HG03378 (cell line): ENCODE measurements around the gene SEMA4D.

ENCODE experiments used
- ATAC-seq: cut with Tn5 transposase; IDR thresholded peaks from one replicate; pipeline ENCODE4 v1.9.1; 2021; ENCODE audit warnings: mild to moderate bottlenecking, moderate library complexity; ENCODE audit not compliant: unreplicated experiment

SEMA4D gene

GRCh38 chr9:89432986-89433530 is 64.9 kb downstream of the SEMA4D start:
- ATAC-seq, result no peak

GRCh38 chr9:89431930-89432725 is 65.8 kb downstream of the SEMA4D start:
- ATAC-seq, result no peak

- no peak for ATAC-seq
Observed at GRCh38 chr9:89430995-89431394, 66.9 kb downstream of the SEMA4D start.

DNA sequence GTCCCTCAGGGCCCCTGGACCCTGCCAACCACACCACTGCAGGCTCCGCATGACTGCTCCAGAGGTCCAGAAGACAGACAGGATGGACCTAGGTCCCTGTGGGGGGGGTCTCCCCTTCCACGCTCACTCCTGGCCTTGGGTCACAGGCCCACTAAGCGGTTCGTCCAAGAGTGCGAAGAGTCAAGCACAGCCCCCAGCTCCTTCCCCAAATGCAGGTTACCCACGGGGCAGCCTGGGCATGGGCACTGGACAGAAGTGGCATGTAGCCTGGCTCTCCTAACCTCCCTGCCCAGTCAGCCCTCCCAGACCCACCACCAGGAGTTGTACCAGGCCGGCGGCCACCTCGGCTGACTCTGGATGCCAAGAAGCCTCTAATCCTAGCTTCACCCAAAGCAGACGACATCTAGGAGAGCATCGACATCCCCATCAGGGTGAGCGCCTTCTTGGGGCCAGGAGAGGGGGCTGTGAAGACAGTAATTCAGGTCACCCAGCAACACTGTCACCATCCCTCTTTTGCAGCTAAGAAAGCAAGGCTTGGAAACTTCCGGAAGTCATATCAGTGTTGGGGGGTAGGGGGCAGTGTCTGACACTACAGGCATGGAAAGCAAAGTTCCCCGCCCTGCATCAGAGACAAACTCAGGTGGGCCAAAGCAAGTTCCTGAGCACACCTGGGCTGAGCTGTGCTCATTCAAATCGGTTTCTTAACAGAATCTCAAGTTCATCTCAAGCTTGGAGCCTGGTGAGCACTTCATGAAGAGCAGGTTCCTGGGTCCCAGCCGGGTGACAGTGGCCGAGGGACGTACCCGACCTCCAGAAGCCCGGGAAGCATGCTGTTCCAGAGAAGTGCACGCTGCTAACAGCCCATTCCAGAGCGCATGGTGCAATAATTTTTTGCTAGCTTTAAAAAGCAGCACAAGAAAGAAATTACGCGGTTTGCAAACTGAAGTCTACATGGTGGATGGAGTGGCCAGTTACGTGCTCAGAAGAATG is 68.7 kb downstream of the SEMA4D start:
- ATAC-seq, result no peak

DNA sequence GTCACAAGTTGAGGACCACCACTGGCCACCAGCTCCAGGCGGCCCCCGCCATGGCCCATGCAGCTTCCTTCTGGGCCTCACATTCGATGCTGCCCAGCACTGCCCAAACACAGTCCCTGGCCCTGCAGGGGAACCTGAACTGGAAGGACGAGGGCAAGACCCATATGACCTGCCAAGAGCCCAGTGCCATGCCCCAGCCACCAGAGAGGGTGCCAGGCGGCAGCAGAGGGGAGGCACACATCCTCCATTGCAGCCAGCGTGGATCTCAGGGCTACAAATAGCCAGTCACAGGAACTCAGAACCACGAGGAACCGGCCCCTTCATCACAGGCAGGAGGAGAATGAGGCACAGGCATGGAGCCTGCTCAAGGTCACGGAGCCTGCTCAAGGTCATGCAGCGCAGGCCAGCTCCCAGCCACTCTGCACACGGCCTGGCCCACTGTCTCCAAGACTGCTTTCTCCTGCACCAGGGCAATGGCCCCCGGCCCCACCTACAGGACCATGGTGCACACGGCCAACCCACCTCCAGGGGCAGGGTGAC is 69.6 kb downstream of the SEMA4D start:
- ATAC-seq, result no peak

DNA sequence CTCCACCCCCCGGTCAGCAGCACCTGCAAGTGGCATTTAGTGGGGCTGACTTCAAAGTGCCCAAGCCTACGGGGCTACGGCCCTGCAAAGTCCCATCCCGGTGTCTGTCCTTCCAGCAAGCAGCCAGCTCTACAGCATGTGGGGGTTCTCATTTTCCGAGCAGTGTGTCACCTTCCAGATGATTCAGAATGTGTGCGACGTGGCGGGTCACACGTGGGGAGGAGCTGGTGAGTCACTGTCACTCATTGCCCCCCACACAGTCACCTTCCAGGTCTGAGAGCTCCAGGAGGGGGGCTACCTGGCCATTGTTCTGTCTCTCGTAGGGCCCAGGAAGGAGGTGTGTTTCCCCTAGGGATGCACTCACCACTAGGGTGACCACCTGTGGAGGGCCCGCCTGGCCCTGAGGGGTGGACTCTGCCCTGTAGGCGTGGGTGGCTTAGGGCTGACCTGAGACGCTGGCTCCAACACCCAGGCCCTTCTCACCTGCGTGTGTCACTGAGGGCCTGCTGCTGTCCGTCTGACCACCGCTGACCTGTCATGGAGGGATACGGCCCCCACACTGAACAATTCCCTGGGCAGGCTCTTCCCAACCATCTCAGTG is 70.2 kb downstream of the SEMA4D start:
- no peak for ATAC-seq

GRCh38 chr9:89426384-89426961 is 71.4 kb downstream of the SEMA4D start:
- peak; percentile 86 for ATAC-seq

- ATAC-seq, result peak; percentile 1
Observed at GRCh38 chr9:89425921-89426383, 72.0 kb downstream of the SEMA4D start.

DNA sequence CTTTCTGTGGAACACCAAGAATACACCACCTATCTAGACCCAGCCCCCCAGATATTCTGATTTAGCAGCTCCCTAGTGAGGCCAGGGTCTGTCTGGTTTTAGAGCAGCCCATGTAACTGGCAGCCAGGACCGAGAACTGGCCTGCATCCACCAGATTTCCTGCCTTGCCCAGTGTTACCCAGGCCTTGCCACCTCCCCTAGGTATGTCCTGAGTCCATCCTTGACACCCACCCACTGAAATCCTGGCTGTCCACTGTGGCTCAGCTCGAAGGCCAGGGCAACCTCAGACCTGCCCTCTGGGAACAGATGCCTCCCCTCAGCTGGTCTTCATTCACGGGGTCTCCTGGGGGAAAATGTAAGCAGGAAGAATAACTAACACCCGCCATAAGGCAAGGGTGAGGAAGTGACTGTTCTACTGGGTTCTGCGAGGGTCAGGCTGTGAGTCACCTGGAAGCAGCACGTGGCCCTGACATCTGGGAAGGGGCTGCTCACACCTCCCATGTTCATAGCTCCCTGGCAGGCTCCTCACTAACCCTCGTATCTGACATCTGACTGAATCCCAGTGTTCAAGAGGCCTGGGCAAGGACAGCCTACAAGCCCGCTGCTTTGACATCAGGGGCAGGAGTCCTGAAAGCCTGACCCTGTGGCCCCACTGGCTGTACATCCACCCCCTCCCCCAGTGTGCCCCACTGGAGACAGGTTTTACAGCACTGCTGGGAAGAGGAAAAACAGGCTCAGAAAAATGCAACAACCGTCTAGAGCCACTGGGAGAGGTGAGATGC is 72.7 kb downstream of the SEMA4D start:
- no peak for ATAC-seq

GRCh38 chr9:89422151-89422975 is 75.5 kb downstream of the SEMA4D start:
- ATAC-seq, result no peak

- no peak for ATAC-seq
Observed at GRCh38 chr9:89421595-89421994, 76.3 kb downstream of the SEMA4D start.

DNA sequence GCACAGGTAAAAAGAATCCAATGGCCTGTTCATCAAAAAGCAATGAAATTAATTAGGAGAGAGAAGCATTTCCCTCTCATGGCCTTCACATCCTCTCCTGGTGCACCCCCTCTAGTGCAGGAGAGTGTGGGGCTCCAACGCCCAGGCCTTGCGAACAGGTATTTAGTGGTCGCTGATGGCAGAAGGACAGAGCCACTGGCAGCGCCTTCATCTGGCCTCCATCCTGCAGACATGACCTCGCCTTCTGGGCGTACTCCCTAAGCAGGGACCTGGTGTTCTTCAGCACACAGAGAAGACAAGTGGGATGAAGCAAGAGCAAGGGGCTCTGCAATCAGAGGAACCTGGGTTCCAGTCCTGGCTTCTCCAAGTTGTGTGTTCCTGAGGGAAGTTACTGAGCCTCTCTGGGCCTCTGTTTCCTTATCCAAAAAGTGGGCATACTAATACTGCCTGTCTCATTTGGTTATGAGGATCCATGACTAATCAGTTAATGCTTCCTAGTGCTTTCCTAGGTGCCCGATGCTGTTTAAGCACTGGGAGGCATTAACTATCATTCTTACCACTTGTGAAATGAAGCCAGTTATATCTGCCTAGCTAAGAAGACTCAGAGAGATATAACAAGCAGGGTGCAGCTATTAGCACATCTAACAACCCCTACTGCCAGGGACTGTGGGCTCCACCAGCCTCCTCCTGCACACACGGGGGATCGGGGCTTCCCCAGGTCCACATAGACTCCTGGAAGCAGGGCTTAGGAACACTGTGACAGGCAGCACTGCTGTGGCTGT is 77.3 kb downstream of the SEMA4D start:
- no peak for ATAC-seq

DNA sequence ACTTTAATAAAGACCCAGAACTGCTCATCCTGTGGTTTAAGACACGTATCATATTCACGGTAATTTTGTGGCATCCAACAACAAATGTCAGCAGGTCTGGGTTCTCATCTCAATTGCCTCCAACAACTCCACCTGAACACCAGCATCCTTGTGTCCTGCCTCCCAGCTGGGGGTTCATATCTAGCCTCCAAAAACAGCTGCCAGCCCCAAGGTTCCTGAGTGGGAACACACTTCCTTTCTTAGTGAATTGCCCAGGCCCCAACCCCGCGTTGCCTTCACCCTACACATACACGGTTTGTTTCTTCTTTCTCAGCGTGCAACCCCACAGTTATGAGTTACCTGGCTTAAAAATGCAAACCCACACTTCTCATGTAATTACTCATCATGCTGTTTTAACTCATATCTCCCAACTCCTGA is 77.9 kb downstream of the SEMA4D start:
- ATAC-seq, result no peak

- ATAC-seq, result peak; percentile 58
Observed at GRCh38 chr9:89418882-89419640, 78.9 kb downstream of the SEMA4D start.

DNA sequence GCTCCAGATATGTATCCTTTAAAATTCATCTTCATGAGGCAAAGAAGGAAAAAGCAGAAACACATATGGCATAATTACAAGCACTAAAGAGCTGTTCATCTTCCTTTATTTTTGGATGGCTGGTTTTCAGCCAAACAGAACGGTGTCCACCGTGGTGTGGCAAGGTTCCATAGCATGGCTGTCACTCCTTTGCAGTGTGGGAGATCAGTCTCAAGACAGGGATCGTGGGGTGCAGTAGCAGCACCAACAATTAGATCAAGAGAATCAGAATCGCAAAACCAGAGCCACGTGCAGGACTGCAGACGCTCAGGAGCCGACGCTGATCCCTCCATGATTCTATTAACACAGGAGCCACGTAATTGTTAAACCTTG is 79.5 kb downstream of the SEMA4D start:
- peak; percentile 3 for ATAC-seq

DNA sequence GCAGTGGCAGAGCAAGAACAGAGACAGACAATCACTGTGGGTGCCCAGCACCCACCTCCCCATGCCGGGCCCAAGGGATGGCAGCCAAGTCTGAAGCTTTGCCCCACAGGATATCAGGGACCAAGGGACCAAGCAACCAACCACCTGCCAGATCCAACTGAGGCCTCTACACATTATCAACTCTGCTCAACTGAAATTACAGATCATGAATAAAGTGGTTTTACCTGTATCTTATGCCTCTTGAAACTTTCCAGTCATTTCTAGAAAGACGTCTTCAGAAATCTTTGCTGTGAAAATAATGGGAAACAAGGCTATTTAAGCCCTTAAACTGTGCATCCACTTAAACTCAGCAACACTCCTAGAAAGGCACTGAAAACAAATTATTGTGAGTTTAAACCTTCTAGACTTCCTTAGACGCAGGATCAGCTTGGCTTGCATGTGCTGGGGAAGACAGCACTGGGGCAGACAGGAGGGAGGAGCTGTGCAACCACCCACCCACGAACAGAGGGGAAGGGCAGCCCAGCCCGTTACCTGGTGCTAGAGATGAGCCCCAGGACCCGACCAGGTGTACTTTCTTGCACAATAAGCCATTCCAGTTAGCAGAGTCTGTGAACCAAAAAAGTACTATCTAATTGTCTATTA is 80.0 kb downstream of the SEMA4D start:
- no peak for ATAC-seq
